ENCODE data around the gene DPH1. TPM values are rescaled to one million over a fixed set of nuclear protein-coding genes. Genes with fewer than 3 reads are reported as not detected.

The DPH1 gene
- total and polyA plus RNA-seq, 7 donors, result 7.2 to 60.1 (median 27.6) TPM

GRCh38 chr17:2071455-2072281, 41.7 kb downstream of the DPH1 start:
- peak; percentile 87 for DNase-seq
- TF ChIP-seq CTCF (IDR thresholded peaks at IDR 0.05) (no peak), POLR2AphosphoS5 (IDR thresholded peaks at IDR 0.05) (peak; percentile 24 to 67 (median 62)), EP300 (IDR thresholded peaks at IDR 0.05) (peak in 2 of 4 donors; percentile 28 to 59), POLR2A (IDR thresholded peaks at IDR 0.05) (no peak)
- 76 to 84% methylated on average over 31 of the region's 31 CpGs for WGBS, 2 donors
- no peak overlapping the region for H3K4me3 ChIP-seq
- peak overlapping the region; percentile 58 to 78 (median 74) for H3K27ac ChIP-seq
- intact Hi-C loops (cut with DNase I), result no loop called here
- no peaks in the 10 kb centered on the region for H3K27me3 ChIP-seq
- H3K4me1 ChIP-seq, result peaks cover 0 to 62% (median 46%) of the 10 kb centered on the region in 4 donors
- peaks cover 0 to 13% (median 2%) of the 10 kb centered on the region in 4 donors for H3K36me3 ChIP-seq
- H3K9me3 ChIP-seq, result no peaks in the 10 kb centered on the region

- no peak for TF ChIP-seq POLR2AphosphoS5 (IDR thresholded peaks at IDR 0.05)
- no peak for TF ChIP-seq CTCF (IDR thresholded peaks at IDR 0.05)
- TF ChIP-seq EP300 (IDR thresholded peaks at IDR 0.05), result no peak
- TF ChIP-seq POLR2A (IDR thresholded peaks at IDR 0.05), result no peak
- peak overlapping the region; percentile 51 to 79 (median 68) for H3K27ac ChIP-seq
- H3K4me3 ChIP-seq, result no peak overlapping the region
- intact Hi-C loops (cut with DNase I), result no loop called here
- peaks cover 0 to 32% (median 6%) of the 10 kb centered on the region in 4 donors for H3K36me3 ChIP-seq
- H3K4me1 ChIP-seq, result peaks cover 0 to 45% (median 34%) of the 10 kb centered on the region in 4 donors
- DNase-seq, result no peak
- no peaks in the 10 kb centered on the region for H3K9me3 ChIP-seq
- H3K27me3 ChIP-seq, result no peaks in the 10 kb centered on the region
- WGBS, 2 donors, result 90% methylated on average over 10 of the region's 10 CpGs
Observed at GRCh38 chr17:2074919-2075318, 45.0 kb downstream of the DPH1 start.

GRCh38 chr17:2075336-2076086, 45.6 kb downstream of the DPH1 start:
- Histone ChIP-seq H3K4me1 (peaks cover 0 to 45% (median 34%) of the 10 kb centered on the region in 4 donors), H3K9me3 (no peaks in the 10 kb centered on the region), H3K36me3 (peaks cover 0 to 38% (median 9%) of the 10 kb centered on the region in 4 donors), H3K27me3 (no peaks in the 10 kb centered on the region), H3K27ac (peak overlapping the region; percentile 51 to 79 (median 68)), H3K4me3 (no peak overlapping the region)
- DNase-seq, result peak; percentile 77
- 66 to 80% methylated on average over 13 of the region's 13 CpGs for WGBS, 2 donors
- no peak for TF ChIP-seq EP300 (IDR thresholded peaks at IDR 0.05)
- TF ChIP-seq POLR2AphosphoS5 (IDR thresholded peaks at IDR 0.05), result peak in 1 of 4 donors; percentile 22
- intact Hi-C loops (cut with DNase I), result no loop called here

- peaks cover 5 to 46% (median 14%) of the 10 kb centered on the region in 4 donors for H3K36me3 ChIP-seq
- WGBS, 2 donors, result 62 to 72% methylated on average over 17 of the region's 17 CpGs
- no peaks in the 10 kb centered on the region for H3K9me3 ChIP-seq
- peaks cover 0 to 37% (median 30%) of the 10 kb centered on the region in 4 donors for H3K4me1 ChIP-seq
- no peak for TF ChIP-seq EP300 (IDR thresholded peaks at IDR 0.05)
- no peak for TF ChIP-seq POLR2A (IDR thresholded peaks at IDR 0.05)
- TF ChIP-seq CTCF (IDR thresholded peaks at IDR 0.05), result no peak
- no peak for TF ChIP-seq POLR2AphosphoS5 (IDR thresholded peaks at IDR 0.05)
- no peaks in the 10 kb centered on the region for H3K27me3 ChIP-seq
- H3K4me3 ChIP-seq, result no peak overlapping the region
- intact Hi-C loops (cut with DNase I), result no loop called here
- H3K27ac ChIP-seq, result peak overlapping the region; percentile 51 to 79 (median 68)
- DNase-seq, result no peak
Observed at GRCh38 chr17:2076087-2076984, 46.4 kb downstream of the DPH1 start.

Data from sigmoid colon (tissue), 7 donors.